CD4-positive, alpha-beta memory T cell (primary cell): ENCODE data around the gene CAMKK1. TPM values are rescaled to one million over a fixed set of nuclear protein-coding genes. Genes with fewer than 3 reads are reported as not detected.
"Not testable (repeated sequence)": the region's sequence is repeated elsewhere in the genome, so short reads cannot be mapped to it uniquely, and the experiment has no call there.

ENCODE experiments used
- CTCF ChIA-PET: fragments of 350-600 bp; sonication (Branson Sonifier 250); formaldehyde crosslinking; loops from one replicate; lab custom pipeline; 2021; ENCODE audit warnings: inconsistent platforms; ENCODE audit not compliant: partially characterized antibody; lab: Charles Lee
- POLR2A ChIA-PET: fragments of 350-600 bp; sonication (Branson Sonifier 250); formaldehyde crosslinking; loops from one replicate; lab custom pipeline; 2021; ENCODE audit not compliant: partially characterized antibody; lab: Charles Lee
- DNase-seq, 5 donors: peaks; one replicate each; pipeline versions ENCODE4 v3.0.0 to v3.0.0-alpha.2; 2020 to 2022; ENCODE audit warnings: mixed read lengths in 1 of 5
- H3K27ac ChIP-seq: one replicate; pipeline ENCODE4 v1.7.0; 2013; ENCODE audit warnings: low read depth, low read length
- H3K27me3 ChIP-seq: 2 replicates; pipeline ENCODE4 v1.7.0; 2013; ENCODE audit warnings: mild to moderate bottlenecking, low read length, moderate library complexity; ENCODE audit not compliant: insufficient read depth
- H3K36me3 ChIP-seq: 2 replicates; pipeline ENCODE4 v1.7.0; 2013; ENCODE audit warnings: mild to moderate bottlenecking, low read length, moderate library complexity; ENCODE audit not compliant: insufficient read depth
- H3K4me1 ChIP-seq: 2 replicates; pipeline ENCODE4 v1.7.0; 2013; ENCODE audit warnings: mild to moderate bottlenecking, low read length, moderate library complexity; ENCODE audit not compliant: insufficient read depth
- H3K4me3 ChIP-seq, 2 donors: one replicate each; pipeline ENCODE4 v1.7.0; 2013; ENCODE audit warnings: low read length in 2 of 2, mild to moderate bottlenecking in 1 of 2
- H3K9me3 ChIP-seq, 2 donors: one replicate each; pipeline ENCODE4 v1.7.0; 2013; ENCODE audit warnings: low read length in 2 of 2, control low read depth in 1 of 2; ENCODE audit not compliant: control insufficient read depth in 1 of 2
- H3K27ac Mint-ChIP-seq, 7 donors: one replicate each; pipeline ENCODE4 v1.8.0; 2020 to 2021; ENCODE audit warnings: mixed read lengths in 7 of 7, mild to moderate bottlenecking in 6 of 7, inconsistent platforms in 3 of 7, moderate library complexity in 3 of 7
- H3K27me3 Mint-ChIP-seq, 2 donors: one replicate each; pipeline ENCODE4 v1.8.0; 2020 to 2021; ENCODE audit warnings: mixed read lengths in 2 of 2
- H3K36me3 Mint-ChIP-seq, 2 donors: one replicate each; pipeline ENCODE4 v1.8.0; 2020 to 2021; ENCODE audit warnings: mixed read lengths in 2 of 2, inconsistent platforms in 1 of 2, mild to moderate bottlenecking in 1 of 2
- H3K4me1 Mint-ChIP-seq, 4 donors: one replicate each; pipeline ENCODE4 v1.8.0; 2020 to 2021; ENCODE audit warnings: mixed read lengths in 4 of 4, mild to moderate bottlenecking in 1 of 4
- H3K4me3 Mint-ChIP-seq, 8 donors: one replicate each; pipeline ENCODE4 v1.8.0; 2020 to 2021; ENCODE audit warnings: mixed read lengths in 8 of 8, mild to moderate bottlenecking in 7 of 8, moderate library complexity in 6 of 8, inconsistent platforms in 3 of 8
- H3K9me3 Mint-ChIP-seq, 8 donors: one replicate each; pipeline ENCODE4 v1.8.0; 2020 to 2021; ENCODE audit warnings: mixed read lengths in 8 of 8, mild to moderate bottlenecking in 5 of 8, inconsistent platforms in 3 of 8, moderate library complexity in 1 of 8
- intact Hi-C: fragments of 100-400 bp; cut with micrococcal nuclease; formaldehyde crosslinking; loops from one replicate; pipeline ENCODE4 v1.15.1; 2023
- polyA plus RNA-seq, 2 donors: library from polyadenylated mRNA; unstranded; fragments of 300-500 nt; fragmentation: Illumina TruSeq; gene quantifications; one replicate each; pipeline ENCODE4 v1.2.3, GENCODE V29; 2021
- total RNA-seq, 2 experiments: library from RNA; stranded (reverse); gene quantifications; one replicate each; pipeline ENCODE4 v1.2.3, GENCODE V29; 2021

CAMKK1 gene
- total and polyA plus RNA-seq, 4 experiments from 2014 or later = 0.18 to 3.5 (median 3.0) TPM

DNA sequence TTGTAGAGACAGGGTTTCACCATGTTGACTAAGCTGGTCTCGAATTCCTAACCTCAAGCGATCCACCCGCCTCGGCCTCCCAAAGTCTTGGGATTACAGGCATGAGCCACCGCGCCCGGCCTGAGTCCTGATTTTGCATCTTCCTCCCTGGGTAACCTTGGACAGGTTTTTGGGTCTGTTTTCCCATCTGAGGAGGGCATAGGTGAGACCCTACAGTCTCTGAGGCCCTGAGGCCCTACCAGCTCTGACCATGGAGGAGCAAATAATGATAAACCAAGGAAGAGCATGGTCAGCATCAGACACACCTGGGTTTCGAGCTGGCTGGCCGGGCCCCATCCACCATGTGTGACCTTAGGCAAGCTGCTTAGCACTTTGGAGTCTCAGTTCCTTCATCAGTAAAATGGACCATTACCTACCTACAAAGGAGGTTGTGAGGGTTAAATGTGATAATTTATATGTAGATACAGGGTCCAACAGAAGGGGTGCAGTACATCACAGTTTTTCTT lies 45.6 kb downstream of the CAMKK1 start:
- Histone ChIP-seq H3K36me3 (peaks cover 7% of the 10 kb centered on the region), H3K27ac (no peak overlapping the region), H3K27me3 (no peaks in the 10 kb centered on the region), H3K4me3 (no peak overlapping the region), H3K9me3 (no peaks in the 10 kb centered on the region), H3K4me1 (peaks cover 30% of the 10 kb centered on the region)
- H3K36me3 Mint-ChIP-seq = peaks cover 3 to 14% of the 10 kb centered on the region in 2 donors
- CTCF ChIA-PET = interaction anchor here (0.9 to 9.0 kb wide), 12 partner anchors 10 to 131 kb away, joined by 3 to 127 read pairs (median 6); partner anchors contain the start of gene CAMKK1
- no peak overlapping the region for H3K27ac Mint-ChIP-seq
- peaks cover 0 to 2% (median 0%) of the 10 kb centered on the region in 8 donors for H3K9me3 Mint-ChIP-seq
- no peaks in the 10 kb centered on the region for H3K27me3 Mint-ChIP-seq
- intact Hi-C loops = loop anchor here (2.0 to 10.0 kb wide), 4 partner anchors 118 to 800 kb away; partner anchors contain the start of genes ATP2A3 and UBE2G1
- POLR2A ChIA-PET = interaction anchor here (0.7 to 2.0 kb wide), 2 partner anchors 9 to 1530 kb away, joined by 3 to 6 read pairs; no protein-coding TSS in a partner anchor
- peaks cover 11 to 29% (median 20%) of the 10 kb centered on the region in 4 donors for H3K4me1 Mint-ChIP-seq
- H3K4me3 Mint-ChIP-seq = peak overlapping the region in 2 of 8 donors; percentile 41 to 96
- DNase-seq = no peak

DNA sequence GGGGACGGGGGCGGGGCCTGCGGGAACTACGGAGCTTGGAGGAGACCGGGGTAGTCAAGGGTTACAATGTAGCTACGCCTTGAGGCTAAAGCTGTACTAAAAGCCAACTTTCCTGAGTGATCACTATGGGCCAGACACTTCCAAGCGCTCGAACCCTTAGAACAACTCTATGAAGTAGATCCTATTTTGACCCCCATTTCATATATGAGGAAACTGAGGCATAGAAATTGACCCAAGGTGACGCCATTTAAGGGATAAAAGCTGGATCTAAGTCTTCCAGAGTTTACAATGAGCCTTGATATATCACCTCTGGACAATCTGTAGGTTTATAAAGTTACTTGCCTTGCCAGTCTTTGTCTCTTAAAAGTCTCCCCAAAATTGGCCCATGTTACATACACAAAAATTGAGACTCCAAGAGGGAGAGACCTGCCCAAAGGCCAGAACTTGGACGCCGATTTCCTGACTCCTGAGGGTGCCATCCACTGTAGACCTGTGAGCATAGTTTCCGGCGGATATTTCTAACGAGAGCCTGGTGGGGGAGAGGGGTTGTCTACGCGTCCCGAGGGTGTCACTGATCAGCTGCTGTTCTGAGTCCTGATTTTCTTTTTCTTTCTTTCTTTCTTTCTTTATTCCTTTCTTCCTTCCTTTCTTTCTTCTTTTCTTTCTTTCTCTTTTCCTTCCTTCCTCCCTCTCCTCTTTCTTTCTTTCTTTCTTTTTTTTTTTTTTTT lies 46.3 kb downstream of the CAMKK1 start:
- ChIA-PET CTCF (interaction anchor here (0.7 to 9.0 kb wide), 23 partner anchors 10 to 798 kb away, joined by 3 to 127 read pairs (median 4); partner anchors contain the start of gene CAMKK1), POLR2A (interaction anchor here (0.5 to 3.5 kb wide), 21 partner anchors 9 to 1529 kb away, joined by 3 to 32 read pairs (median 5); partner anchors contain the start of genes ATP2A3, CAMKK1, CTNS and CYB5D2)
- Histone ChIP-seq H3K36me3 (peaks cover 7% of the 10 kb centered on the region), H3K27ac (no peak overlapping the region), H3K4me1 (peaks cover 30% of the 10 kb centered on the region), H3K27me3 (no peaks in the 10 kb centered on the region), H3K4me3 (peak overlapping the region in 1 of 2 donors; percentile 85), H3K9me3 (no peaks in the 10 kb centered on the region)
- no peak for DNase-seq
- Mint-ChIP-seq H3K27ac (peak overlapping the region in 6 of 7 donors; percentile 29 to 90 (median 52)), H3K4me1 (peaks cover 11 to 29% (median 20%) of the 10 kb centered on the region in 4 donors), H3K27me3 (no peaks in the 10 kb centered on the region), H3K9me3 (peaks cover 0 to 1% (median 0%) of the 10 kb centered on the region in 8 donors), H3K36me3 (peaks cover 3 to 14% of the 10 kb centered on the region in 2 donors), H3K4me3 (peak overlapping the region; percentile 91 to 96 (median 94))
- intact Hi-C loops = loop anchor here (1.0 to 10.0 kb wide), 7 partner anchors 109 to 799 kb away; partner anchors contain the start of genes ATP2A3, EMC6, TAX1BP3 and UBE2G1

DNA sequence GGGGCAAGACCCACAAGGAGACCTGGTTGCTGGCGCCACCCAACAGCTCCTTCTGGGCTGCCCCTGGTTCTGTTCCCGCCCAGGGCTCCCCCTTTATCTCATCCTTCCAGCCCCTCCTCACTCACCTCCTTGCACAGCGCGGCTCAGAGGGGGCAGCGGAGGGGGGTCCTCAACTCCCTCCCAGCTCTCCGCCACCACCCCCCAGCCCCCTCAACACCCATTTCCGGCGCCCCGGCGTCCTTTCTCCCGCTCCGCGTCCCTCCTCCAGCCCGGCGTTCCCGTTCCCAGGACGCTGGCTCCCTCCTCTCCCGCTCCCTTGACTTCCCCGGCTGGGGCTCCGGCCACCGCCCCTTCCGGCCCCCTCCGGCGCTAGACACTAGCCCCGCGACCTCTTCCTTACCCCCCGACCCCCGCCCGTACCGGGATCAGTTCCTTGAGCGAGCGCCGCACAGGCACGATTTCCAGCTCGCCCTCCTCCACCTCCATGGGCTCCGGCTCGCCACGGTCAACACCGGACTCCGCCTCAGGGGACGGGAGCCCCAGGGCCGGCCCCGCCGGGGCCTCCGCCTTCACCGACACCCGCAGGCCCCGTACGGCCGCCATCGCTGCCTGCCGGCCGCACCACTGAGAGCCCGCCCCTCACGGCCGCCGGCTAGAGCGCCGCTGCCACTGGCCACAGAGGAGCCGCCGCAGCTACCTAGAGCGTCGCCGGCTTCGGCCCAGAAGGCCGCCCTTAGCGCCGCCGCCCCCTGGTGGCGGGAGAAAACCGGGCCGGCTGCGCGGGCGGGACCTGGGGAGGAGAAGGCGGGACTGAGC lies 47.0 kb downstream of the CAMKK1 start, which contains the start of gene NCBP3:
Gene NCBP3, minus strand, starts transcription at position 626 of the 816 bp plus-strand sequence. Its CDS starts 23 bp downstream, at position 603.
- no peaks in the 10 kb centered on the region for H3K9me3 ChIP-seq
- Mint-ChIP-seq H3K36me3 (peaks cover 7 to 22% of the 10 kb centered on the region in 2 donors), H3K27me3 (no peaks in the 10 kb centered on the region), H3K27ac (peak within 1 kb of the TSS; percentile 87 to 94 (median 89)), H3K4me3 (peak within 1 kb of the TSS; percentile 91 to 96 (median 94)), H3K9me3 (no peaks in the 10 kb centered on the region), H3K4me1 (peaks cover 12 to 35% (median 25%) of the 10 kb centered on the region in 4 donors)
- ChIA-PET CTCF (interaction anchor here (0.7 to 9.0 kb wide), 28 partner anchors 9 to 797 kb away, joined by 3 to 127 read pairs (median 4); partner anchors contain the start of gene CAMKK1), POLR2A (interaction anchor here (0.5 to 3.5 kb wide), 24 partner anchors 8 to 712 kb away, joined by 3 to 32 read pairs (median 4); partner anchors contain the start of genes ATP2A3, CAMKK1, CTNS and CYB5D2)
- peak; percentile 85 to 93 (median 90) for DNase-seq
- peak within 1 kb of the TSS; percentile 84 for H3K27ac ChIP-seq
- intact Hi-C loops = loop anchor here (1.0 to 10.0 kb wide), 7 partner anchors 109 to 799 kb away; partner anchors contain the start of genes ATP2A3, EMC6, TAX1BP3 and UBE2G1
- peak within 1 kb of the TSS; percentile 38 to 85 for H3K4me3 ChIP-seq
- H3K36me3 ChIP-seq = peaks cover 7% of the 10 kb centered on the region
- peaks cover 30% of the 10 kb centered on the region for H3K4me1 ChIP-seq
- no peaks in the 10 kb centered on the region for H3K27me3 ChIP-seq

DNA sequence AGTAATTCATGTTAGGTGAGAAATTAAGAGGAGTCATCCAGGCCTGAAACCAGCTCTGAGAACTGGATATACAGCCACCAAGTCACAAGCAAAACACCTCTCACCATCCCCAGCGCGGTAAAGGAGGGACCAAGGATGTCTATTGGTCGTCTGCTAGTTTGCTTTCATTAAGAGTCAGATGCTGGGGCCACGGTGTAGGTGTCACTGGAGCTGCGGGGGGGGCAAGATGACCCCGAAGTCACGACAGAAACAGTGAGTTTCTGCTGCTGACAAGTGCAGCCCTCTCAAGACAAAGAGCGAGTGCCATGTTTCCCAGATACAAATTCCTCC lies 47.6 kb downstream of the CAMKK1 start:
- peak overlapping the region; percentile 38 to 85 for H3K4me3 ChIP-seq

DNA sequence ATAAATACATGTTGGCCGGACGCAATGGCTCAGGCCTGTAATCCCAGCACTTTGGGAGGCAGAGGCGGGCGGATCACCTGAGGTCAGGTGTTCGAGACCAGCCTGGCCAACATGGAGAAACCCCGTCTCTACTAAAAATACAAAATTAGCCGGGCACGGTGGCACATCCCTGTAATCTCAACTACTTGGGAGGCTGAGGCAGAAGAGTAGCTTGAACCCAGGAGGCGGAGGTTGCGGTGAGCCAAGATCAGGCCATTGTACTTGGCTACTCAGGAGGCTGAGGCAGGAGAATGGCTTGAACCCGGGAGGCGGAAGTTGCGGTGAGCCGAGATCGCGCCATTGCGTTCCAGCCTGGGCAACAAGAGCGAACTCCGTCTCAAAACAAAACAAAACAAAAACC lies 48.3 kb downstream of the CAMKK1 start:
- H3K4me3 ChIP-seq = not testable (repeated sequence)

More for the DNA sequence above, 47.6 kb downstream of the CAMKK1 start:
- Mint-ChIP-seq H3K4me1 (peaks cover 14 to 41% (median 30%) of the 10 kb centered on the region in 4 donors), H3K4me3 (peak overlapping the region; percentile 91 to 96 (median 94)), H3K27ac (peak overlapping the region; percentile 87 to 94 (median 89)), H3K36me3 (peaks cover 12 to 27% of the 10 kb centered on the region in 2 donors), H3K27me3 (no peaks in the 10 kb centered on the region), H3K9me3 (no peaks in the 10 kb centered on the region)
- Histone ChIP-seq H3K27ac (peak overlapping the region; percentile 84), H3K4me1 (peaks cover 30% of the 10 kb centered on the region), H3K27me3 (no peaks in the 10 kb centered on the region), H3K36me3 (peaks cover 13% of the 10 kb centered on the region), H3K9me3 (no peaks in the 10 kb centered on the region)
- CTCF ChIA-PET = interaction anchor here (0.7 to 9.0 kb wide), 11 partner anchors 14 to 231 kb away, joined by 3 to 127 read pairs (median 3); no protein-coding TSS in a partner anchor
- intact Hi-C loops = loop anchor here (5.0 to 10.0 kb wide), 3 partner anchors 163 to 798 kb away; partner anchors contain the start of gene UBE2G1
- DNase-seq = peak in 4 of 5 donors; percentile 10 to 58 (median 18)
- POLR2A ChIA-PET = interaction anchor here (1.0 to 3.5 kb wide), 15 partner anchors 7 to 300 kb away, joined by 3 to 32 read pairs (median 5); partner anchors contain the start of genes ATP2A3, CAMKK1, CYB5D2 and HASPIN

More for the DNA sequence above, 48.3 kb downstream of the CAMKK1 start:
- Mint-ChIP-seq H3K36me3 (peaks cover 16 to 34% of the 10 kb centered on the region in 2 donors), H3K4me1 (peaks cover 18 to 45% (median 30%) of the 10 kb centered on the region in 4 donors), H3K4me3 (peak overlapping the region; percentile 91 to 96 (median 94)), H3K27ac (peak overlapping the region in 3 of 7 donors; percentile 42 to 84 (median 43))
- not testable (repeated sequence) for H3K9me3 Mint-ChIP-seq, H3K27me3 Mint-ChIP-seq, DNase-seq, H3K27ac ChIP-seq, H3K9me3 ChIP-seq, H3K27me3 ChIP-seq
- intact Hi-C loops = loop anchor here (1.0 to 10.0 kb wide), 2 partner anchors 49 to 520 kb away; partner anchors contain the start of genes CAMKK1 and UBE2G1
- Histone ChIP-seq H3K4me1 (peaks cover 30% of the 10 kb centered on the region), H3K36me3 (peaks cover 20% of the 10 kb centered on the region)
- CTCF ChIA-PET = interaction anchor here (0.6 to 9.0 kb wide), 11 partner anchors 13 to 231 kb away, joined by 3 to 127 read pairs (median 3); partner anchors contain the start of genes CTNS and SHPK
- POLR2A ChIA-PET = interaction anchor here (1.0 to 3.5 kb wide), 5 partner anchors 17 to 149 kb away, joined by 3 to 32 read pairs (median 4); partner anchors contain the start of gene HASPIN
